HG03442 (cell line): Measurements from ENCODE around the gene LCE3A.
"Not testable (repeated sequence)": the region's sequence is repeated elsewhere in the genome, so short reads cannot be mapped to it uniquely, and the experiment has no call there.

Source experiments
- ATAC-seq: cut with Tn5 transposase; IDR thresholded peaks from one replicate; pipeline ENCODE4 v1.9.1; 2021; ENCODE audit warnings: mild to moderate bottlenecking, moderate library complexity; ENCODE audit not compliant: unreplicated experiment

LCE3A gene

GRCh38 chr1:152622803-152623202 lies at the start of gene LCE3A:
TSS of gene LCE3A (minus strand) at chr1:152623103. CDS start at chr1:152623103, 0 bp downstream.
- no peak for ATAC-seq

GRCh38 chr1:152667648-152668047 lies 44.7 kb upstream of the LCE3A start:
- no peak for ATAC-seq

GRCh38 chr1:152666171-152666570 lies 43.3 kb upstream of the LCE3A start:
- not testable (repeated sequence) for ATAC-seq

- no peak for ATAC-seq
Measured at GRCh38 chr1:152663098-152663497, 40.2 kb upstream of the LCE3A start, which contains the start of gene LCE2D. TSS of gene LCE2D (plus strand) at chr1:152663380. CDS start at chr1:152664106, 726 bp downstream.

- no peak for ATAC-seq
Measured at GRCh38 chr1:152658649-152659048, 35.7 kb upstream of the LCE3A start.

GRCh38 chr1:152657677-152658076 lies 34.8 kb upstream of the LCE3A start:
- ATAC-seq, result no peak

- no peak for ATAC-seq
Measured at GRCh38 chr1:152656459-152656858, 33.6 kb upstream of the LCE3A start.

GRCh38 chr1:152654110-152654509 lies 31.2 kb upstream of the LCE3A start:
- no peak for ATAC-seq

- ATAC-seq, result no peak
Measured at GRCh38 chr1:152646656-152647055, 23.8 kb upstream of the LCE3A start.

- no peak for ATAC-seq
Measured at GRCh38 chr1:152645146-152645545, 22.2 kb upstream of the LCE3A start.

- ATAC-seq, result no peak
Measured at GRCh38 chr1:152643945-152644344, 21.0 kb upstream of the LCE3A start.

GRCh38 chr1:152640351-152640750 lies 17.4 kb upstream of the LCE3A start:
- no peak for ATAC-seq

- ATAC-seq, result no peak
Measured at GRCh38 chr1:152630596-152630995, 7.7 kb upstream of the LCE3A start.

GRCh38 chr1:152626744-152627143 lies 3.8 kb upstream of the LCE3A start:
- ATAC-seq, result no peak

GRCh38 chr1:152623203-152623844 lies 421 bp upstream of the LCE3A start:
- ATAC-seq, result no peak

GRCh38 chr1:152621993-152622392 lies 910 bp downstream of the LCE3A start:
- no peak for ATAC-seq

GRCh38 chr1:152613511-152613910 lies 9.4 kb downstream of the LCE3A start, which contains the start of gene LCE3B:
TSS of gene LCE3B (plus strand) at chr1:152613811. CDS start at chr1:152613811, 0 bp downstream.
- ATAC-seq, result no peak

- ATAC-seq, result no peak
Measured at GRCh38 chr1:152599934-152600333, 23.0 kb downstream of the LCE3A start, which contains the start of gene LCE3C. TSS of gene LCE3C (plus strand) at chr1:152600234. CDS start at chr1:152600732, 498 bp downstream.

- ATAC-seq, result no peak
Measured at GRCh38 chr1:152596986-152597385, 25.9 kb downstream of the LCE3A start.

- ATAC-seq, result no peak
Measured at GRCh38 chr1:152585586-152585985, 37.3 kb downstream of the LCE3A start.

GRCh38 chr1:152582647-152583046 lies 40.3 kb downstream of the LCE3A start:
- no peak for ATAC-seq

- no peak for ATAC-seq
Measured at GRCh38 chr1:152580433-152580832, 42.5 kb downstream of the LCE3A start, which contains the start of gene LCE3D. TSS of gene LCE3D (minus strand) at chr1:152580516. CDS start at chr1:152579936, 580 bp downstream.

GRCh38 chr1:152579526-152579925 lies 43.4 kb downstream of the LCE3A start:
- not testable (repeated sequence) for ATAC-seq
